Activated naive CD8-positive, alpha-beta T cell treated with anti-CD3 and anti-CD28 coated beads for 36 hours (primary cell): ENCODE data around the gene ALOXE3. TPM values are rescaled to one million over a fixed set of nuclear protein-coding genes. Genes with fewer than 3 reads are reported as not detected.
"Not testable (repeated sequence)": the region's sequence is repeated elsewhere in the genome, so short reads cannot be mapped to it uniquely, and the experiment has no call there.

ENCODE experiments used
- DNase-seq: peaks from one replicate; pipeline ENCODE4 v3.0.0; 2021
- H3K27ac Mint-ChIP-seq: one replicate; pipeline ENCODE4 v1.8.0; 2022; ENCODE audit warnings: mild to moderate bottlenecking, moderate library complexity, mixed read lengths
- H3K27me3 Mint-ChIP-seq: one replicate; pipeline ENCODE4 v1.8.0; 2022; ENCODE audit warnings: mild to moderate bottlenecking, mixed read lengths
- H3K36me3 Mint-ChIP-seq: one replicate; pipeline ENCODE4 v1.8.0; 2021; ENCODE audit warnings: mild to moderate bottlenecking, mixed read lengths
- H3K4me1 Mint-ChIP-seq: one replicate; pipeline ENCODE4 v1.8.0; 2021; ENCODE audit warnings: mixed read lengths
- H3K4me3 Mint-ChIP-seq: one replicate; pipeline ENCODE4 v1.8.0; 2022; ENCODE audit warnings: mild to moderate bottlenecking, moderate library complexity, mixed read lengths
- H3K9me3 Mint-ChIP-seq: one replicate; pipeline ENCODE4 v1.8.0; 2022; ENCODE audit warnings: mixed read lengths
- total RNA-seq, 2 experiments: library from RNA; stranded (reverse); gene quantifications; one replicate each; pipeline ENCODE4 v1.2.3, GENCODE V29; 2021

ALOXE3 gene
- total RNA-seq, 2 experiments from 2014 or later: 0.10 TPM; not detected in 1

DNA sequence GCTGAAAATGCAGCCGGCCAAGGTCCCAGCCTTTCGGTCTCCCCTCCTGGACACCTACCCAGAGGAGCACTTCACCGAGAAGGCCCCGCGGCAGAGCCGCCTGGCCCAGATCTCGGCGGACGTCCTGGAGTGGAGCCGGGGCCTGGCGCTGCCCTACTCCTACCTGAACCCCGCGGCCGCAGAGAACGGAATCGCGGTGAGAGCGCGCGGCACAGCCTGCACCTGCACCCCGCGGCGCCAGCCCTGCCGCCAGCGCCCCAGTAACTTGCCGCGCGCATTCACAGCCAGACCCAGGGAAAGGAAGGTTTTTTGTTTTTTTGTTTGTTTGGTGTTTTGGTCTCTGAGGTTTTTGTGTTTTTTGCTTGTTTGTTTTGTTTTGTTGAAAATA lies 46.0 kb downstream of the ALOXE3 start:
- peaks cover 44% of the 10 kb centered on the region for H3K27me3 Mint-ChIP-seq
- no peaks in the 10 kb centered on the region for H3K9me3 Mint-ChIP-seq
- H3K4me3 Mint-ChIP-seq: peak overlapping the region; percentile 55
- H3K4me1 Mint-ChIP-seq: peaks cover 16% of the 10 kb centered on the region
- no peak overlapping the region for H3K27ac Mint-ChIP-seq
- no peak for DNase-seq
- no peaks in the 10 kb centered on the region for H3K36me3 Mint-ChIP-seq

DNA sequence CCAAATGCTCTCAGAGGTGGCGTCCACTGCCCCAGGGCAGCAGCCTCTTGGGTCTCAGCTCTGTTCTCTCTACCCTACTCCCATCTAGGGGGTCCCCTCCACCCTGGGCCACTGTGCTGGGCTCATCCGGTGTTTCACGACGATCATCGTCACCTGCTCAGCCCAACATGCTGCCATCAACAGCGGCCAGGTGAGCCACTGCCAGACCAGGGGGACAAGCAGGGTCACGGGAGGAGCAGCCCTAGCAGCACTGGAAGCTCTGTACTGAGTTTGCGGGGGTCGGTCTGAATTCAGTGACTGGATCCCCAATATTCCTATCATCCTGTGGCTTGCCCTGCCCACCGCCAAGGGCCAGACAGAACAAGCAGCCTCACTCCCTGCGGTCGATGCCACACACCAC lies 46.8 kb downstream of the ALOXE3 start:
- peaks cover 16% of the 10 kb centered on the region for H3K4me1 Mint-ChIP-seq
- H3K27ac Mint-ChIP-seq: no peak overlapping the region
- no peak overlapping the region for H3K4me3 Mint-ChIP-seq
- no peaks in the 10 kb centered on the region for H3K36me3 Mint-ChIP-seq
- no peaks in the 10 kb centered on the region for H3K9me3 Mint-ChIP-seq
- peaks cover 44% of the 10 kb centered on the region for H3K27me3 Mint-ChIP-seq
- DNase-seq: no peak

DNA sequence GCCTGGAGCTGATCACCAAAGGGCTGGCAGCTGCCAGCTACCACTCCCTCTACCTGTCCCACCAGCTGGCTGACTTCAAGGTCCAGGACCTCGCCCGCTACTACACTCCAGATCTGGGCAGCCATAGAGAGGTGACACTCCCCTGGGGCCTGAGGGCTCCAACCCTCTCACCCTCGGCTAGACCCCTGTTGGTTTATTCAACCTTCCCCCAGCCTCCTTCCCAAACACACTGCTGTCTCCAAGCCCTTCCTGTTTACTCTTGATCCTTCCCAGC lies 48.8 kb downstream of the ALOXE3 start:
- DNase-seq: no peak
- Mint-ChIP-seq H3K9me3 (no peaks in the 10 kb centered on the region), H3K27ac (no peak overlapping the region), H3K36me3 (no peaks in the 10 kb centered on the region), H3K4me1 (peaks cover 16% of the 10 kb centered on the region), H3K4me3 (no peak overlapping the region), H3K27me3 (peaks cover 42% of the 10 kb centered on the region)

DNA sequence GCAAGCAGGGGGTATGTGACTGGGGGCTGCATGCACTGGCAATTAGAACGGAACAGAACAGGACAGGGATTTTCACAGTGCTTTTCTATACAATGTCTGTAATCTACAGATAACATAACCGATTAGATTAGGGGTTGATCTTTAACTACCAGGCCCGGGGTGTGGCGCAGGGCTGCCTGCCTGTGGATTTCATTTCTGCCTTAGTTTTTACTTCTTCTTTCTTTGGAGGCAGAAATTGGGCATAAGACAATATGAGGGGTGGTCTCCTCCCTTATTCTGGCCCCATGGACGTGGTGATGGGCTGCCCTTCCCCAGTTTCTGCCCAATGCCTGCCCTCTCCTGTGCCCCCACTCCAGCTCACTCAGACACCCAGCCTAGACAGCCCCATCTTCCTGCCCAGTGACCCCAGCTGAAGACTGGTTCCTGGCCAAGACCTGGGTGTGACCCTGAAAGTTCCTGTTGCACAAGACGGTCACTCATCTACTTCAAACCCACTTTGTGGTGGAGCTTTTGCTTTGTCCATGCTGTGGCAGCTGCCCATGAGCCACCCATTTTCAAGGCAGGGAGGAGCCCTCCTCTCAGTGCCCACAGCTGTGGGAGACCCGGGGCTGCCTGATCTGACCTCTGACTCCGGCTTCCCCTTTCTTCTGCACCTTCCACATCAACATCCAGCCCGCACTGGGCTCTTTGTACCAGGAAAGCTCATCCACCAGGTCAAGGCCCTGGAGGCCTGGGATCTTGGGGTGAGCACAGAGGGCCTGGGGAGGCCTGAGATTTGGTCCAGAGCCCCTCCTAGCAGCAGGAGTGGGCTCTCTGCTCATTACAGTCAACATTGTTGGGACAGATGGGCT lies 49.4 kb downstream of the ALOXE3 start:
- peaks cover 42% of the 10 kb centered on the region for H3K27me3 Mint-ChIP-seq
- no peaks in the 10 kb centered on the region for H3K9me3 Mint-ChIP-seq
- no peak overlapping the region for H3K4me3 Mint-ChIP-seq
- H3K4me1 Mint-ChIP-seq: peaks cover 14% of the 10 kb centered on the region
- no peak overlapping the region for H3K27ac Mint-ChIP-seq
- H3K36me3 Mint-ChIP-seq: no peaks in the 10 kb centered on the region
- no peak for DNase-seq

DNA sequence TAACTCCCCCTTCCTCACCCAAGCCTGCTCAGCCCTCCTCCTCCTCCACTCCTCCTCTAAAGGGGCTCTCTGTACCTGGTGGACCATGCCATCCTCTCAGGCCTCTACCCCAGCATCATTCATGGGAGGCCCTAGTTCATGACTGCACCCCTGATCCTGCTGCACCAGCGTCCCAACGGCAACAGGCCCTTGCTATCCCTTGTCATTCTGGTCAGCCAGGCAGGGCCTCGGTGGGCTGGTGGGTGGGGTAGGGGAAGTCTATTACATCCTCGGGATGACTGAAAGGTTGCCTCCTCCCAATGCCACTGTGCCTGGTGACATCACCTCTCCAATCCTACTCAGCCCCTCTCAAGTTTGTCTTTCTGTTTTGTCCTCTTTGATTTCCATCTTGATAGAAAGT lies 50.5 kb downstream of the ALOXE3 start:
- Mint-ChIP-seq H3K27me3 (peaks cover 42% of the 10 kb centered on the region), H3K27ac (no peak overlapping the region), H3K36me3 (no peaks in the 10 kb centered on the region), H3K4me3 (no peak overlapping the region), H3K9me3 (no peaks in the 10 kb centered on the region), H3K4me1 (peaks cover 4% of the 10 kb centered on the region)
- no peak for DNase-seq

DNA sequence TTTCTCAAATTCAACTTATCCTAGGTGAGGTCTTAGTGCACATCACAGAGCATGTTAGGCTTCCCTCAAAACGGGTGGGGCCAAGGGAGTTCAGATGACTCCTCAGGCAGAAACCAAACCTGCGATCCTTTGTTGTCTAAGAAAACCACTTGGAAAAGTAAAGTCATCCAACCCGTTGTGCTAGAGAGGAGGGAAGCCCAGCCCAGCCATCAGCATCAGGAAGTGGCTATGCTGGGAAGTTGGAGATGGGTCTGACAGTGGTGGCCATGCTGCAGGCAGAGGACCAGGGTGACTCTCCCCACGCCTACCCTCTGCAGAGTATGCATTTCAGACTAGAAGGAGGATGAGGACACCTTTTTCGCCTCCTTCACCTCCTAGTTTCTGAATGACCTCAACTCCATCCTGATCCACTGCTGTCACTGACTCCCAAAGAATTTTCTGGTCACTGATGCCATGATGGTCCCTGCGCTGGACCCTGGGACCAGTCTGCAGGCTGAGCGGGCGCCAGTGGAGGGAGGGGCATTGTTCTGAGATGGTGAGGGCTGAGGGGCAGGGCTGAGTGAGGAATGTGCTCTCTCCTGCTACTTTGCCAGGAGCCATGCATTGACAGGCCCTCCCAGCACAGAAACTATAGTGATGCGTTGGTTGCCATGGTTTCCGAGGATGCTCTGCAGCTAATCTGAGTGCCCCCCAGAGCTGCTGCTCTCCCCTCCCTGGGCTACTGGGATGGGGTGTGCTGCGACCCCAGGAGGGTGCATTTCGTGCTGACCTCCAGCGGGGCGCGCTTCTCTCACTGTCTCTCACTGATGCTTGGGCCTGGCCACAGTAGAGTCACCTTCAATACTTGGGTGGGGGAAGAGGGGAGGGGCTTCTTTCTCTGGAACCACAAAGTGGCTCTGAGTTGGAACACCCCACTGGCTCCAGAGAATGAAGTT lies 51.2 kb downstream of the ALOXE3 start:
- DNase-seq: no peak
- no peaks in the 10 kb centered on the region for H3K36me3 Mint-ChIP-seq
- no peak overlapping the region for H3K4me3 Mint-ChIP-seq
- peaks cover 42% of the 10 kb centered on the region for H3K27me3 Mint-ChIP-seq
- H3K27ac Mint-ChIP-seq: no peak overlapping the region
- no peaks in the 10 kb centered on the region for H3K9me3 Mint-ChIP-seq
- H3K4me1 Mint-ChIP-seq: no peaks in the 10 kb centered on the region

DNA sequence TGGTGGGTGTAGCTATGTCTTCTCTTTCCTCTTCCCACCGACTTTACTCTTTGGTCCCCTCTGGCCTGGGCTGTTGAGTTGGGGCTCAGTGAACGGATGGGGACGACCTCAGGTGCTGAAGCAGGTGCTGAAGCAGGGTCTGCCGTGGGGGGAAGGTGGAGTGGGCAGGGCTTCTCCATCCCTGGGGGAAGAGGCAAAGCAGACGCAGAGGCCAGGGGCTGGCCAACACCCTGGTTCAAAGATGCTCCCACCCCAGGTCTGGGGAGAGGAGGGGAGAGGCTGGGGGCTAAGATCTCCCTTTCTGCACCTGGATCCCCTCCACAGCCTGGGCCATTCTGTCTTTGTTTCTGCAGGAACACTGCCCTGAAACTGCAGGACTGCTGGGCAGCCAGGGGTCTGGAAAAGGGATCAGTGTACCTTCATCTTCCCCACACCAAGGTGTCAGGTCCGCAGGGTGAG lies 53.7 kb downstream of the ALOXE3 start:
- Mint-ChIP-seq H3K36me3 (no peaks in the 10 kb centered on the region), H3K27me3 (peaks cover 54% of the 10 kb centered on the region), H3K27ac (no peak overlapping the region), H3K9me3 (no peaks in the 10 kb centered on the region), H3K4me3 (no peak overlapping the region), H3K4me1 (peaks cover 2% of the 10 kb centered on the region)
- DNase-seq: no peak

DNA sequence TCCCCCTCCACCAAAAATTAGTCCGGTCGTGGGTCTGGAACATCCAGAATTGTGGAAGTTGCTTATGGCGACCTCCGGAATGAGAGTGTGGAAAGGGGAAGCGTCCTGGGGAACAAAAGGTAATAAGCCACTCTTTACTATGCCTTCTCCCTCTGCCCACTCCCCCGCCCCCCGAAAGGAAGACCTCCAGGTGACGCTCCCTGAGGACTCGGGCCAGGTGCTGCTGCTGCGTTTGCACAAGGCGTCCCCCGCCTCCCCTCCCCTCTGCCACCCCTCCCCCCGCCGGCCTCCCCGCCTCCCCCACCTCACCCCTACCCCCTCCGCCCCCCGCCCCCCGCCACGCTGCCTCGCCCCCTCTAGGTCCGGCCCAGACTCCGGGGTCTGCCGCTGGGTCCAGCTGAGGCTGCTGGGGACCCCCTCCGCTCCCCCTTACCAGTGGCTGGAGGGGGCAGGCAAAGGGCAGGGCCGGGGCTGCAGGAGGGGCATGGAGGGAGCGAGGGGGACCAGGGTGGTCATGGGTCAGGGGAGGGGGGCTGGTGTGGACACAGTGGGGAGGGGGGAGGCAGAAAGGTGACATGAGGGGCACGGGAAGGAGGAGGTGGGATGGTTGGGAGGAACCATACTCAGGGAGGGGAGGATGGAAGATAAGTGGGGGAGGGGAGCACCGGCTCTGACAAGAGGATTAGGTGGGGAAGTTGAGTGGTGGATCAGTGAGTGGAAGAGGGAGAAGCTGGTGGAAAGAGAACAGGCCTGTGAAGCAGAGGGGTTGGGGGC lies 54.4 kb downstream of the ALOXE3 start:
- Mint-ChIP-seq H3K36me3 (no peaks in the 10 kb centered on the region), H3K9me3 (no peaks in the 10 kb centered on the region), H3K4me1 (peaks cover 4% of the 10 kb centered on the region), H3K4me3 (no peak overlapping the region), H3K27ac (no peak overlapping the region), H3K27me3 (peaks cover 60% of the 10 kb centered on the region)
- DNase-seq: no peak

DNA sequence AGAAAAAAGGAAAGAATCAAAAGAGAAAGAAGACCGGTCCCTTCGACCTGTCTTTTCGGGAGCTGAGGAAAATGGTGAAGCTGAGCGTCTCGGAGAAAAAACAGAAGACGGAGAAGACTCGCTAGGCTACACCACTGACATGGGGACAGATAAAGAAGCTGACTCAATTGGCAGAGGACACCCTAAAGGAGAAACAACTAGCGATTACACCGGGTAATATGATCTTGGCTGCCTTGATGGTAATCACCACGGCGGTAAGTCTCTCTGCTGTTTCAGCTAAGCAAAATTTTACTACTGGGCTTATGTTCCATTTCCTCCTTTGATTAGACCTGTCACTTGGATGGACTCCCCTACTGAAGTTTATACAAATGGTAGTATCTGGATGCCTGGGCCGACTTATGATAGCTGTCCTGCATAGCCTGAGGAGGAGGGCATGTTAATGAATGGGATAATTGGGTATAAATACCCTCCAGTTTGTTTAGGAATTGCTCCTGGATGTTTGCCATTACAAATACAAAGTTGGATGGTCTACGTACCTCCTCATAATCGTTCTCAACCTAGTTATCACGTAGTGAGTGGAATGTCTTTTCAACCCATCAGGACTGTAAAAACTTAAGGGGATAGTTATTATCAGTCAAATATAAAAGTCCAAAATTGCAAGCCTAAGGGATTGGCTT lies 55.4 kb downstream of the ALOXE3 start:
- Mint-ChIP-seq H3K36me3 (no peaks in the 10 kb centered on the region), H3K9me3 (no peaks in the 10 kb centered on the region), H3K4me1 (peaks cover 5% of the 10 kb centered on the region), H3K27ac (no peak overlapping the region), H3K27me3 (peaks cover 70% of the 10 kb centered on the region), H3K4me3 (no peak overlapping the region)
- no peak for DNase-seq

DNA sequence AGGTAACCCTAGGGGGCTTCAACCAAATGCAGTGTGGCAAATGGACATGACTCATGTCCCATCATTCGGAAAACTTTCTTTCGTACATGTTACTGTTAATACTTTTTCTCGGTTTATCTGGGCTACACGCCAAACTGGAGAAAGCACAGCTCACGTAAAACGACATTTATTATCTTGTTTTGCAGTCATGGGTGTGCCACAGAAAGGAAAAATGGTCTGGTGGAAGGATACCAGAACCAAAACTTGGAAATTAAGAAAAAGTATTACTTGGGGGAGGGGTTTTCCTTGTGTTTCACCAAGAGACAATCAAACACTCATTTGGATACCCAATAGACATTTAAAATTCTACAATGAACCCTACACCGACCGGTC lies 55.9 kb downstream of the ALOXE3 start:
- Mint-ChIP-seq H3K27ac (no peak overlapping the region), H3K9me3 (no peaks in the 10 kb centered on the region), H3K4me3 (no peak overlapping the region), H3K27me3 (peaks cover 74% of the 10 kb centered on the region), H3K4me1 (peaks cover 6% of the 10 kb centered on the region), H3K36me3 (no peaks in the 10 kb centered on the region)
- no peak for DNase-seq

DNA sequence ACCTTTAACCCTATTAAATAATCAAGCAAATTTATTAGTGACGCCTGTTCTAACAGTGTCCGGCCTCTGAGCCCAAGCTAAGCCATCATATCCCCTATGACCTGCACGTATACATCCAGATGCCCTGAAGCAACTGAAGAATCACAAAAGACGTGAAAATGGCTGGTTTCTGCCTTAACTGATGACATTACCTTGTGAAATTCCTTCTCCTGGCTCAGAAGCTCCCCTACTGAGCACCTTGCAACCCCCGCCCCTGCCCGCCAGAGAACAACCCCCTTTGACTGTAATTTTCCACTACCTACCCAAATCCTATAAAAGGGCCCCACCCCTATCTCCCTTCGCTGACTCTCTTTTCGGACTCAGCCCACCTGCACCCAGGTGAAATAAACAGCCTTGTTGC lies 56.5 kb downstream of the ALOXE3 start:
- not testable (repeated sequence) for H3K4me1 Mint-ChIP-seq, H3K9me3 Mint-ChIP-seq, DNase-seq, H3K27ac Mint-ChIP-seq, H3K36me3 Mint-ChIP-seq, H3K4me3 Mint-ChIP-seq
- peaks cover 80% of the 10 kb centered on the region for H3K27me3 Mint-ChIP-seq

DNA sequence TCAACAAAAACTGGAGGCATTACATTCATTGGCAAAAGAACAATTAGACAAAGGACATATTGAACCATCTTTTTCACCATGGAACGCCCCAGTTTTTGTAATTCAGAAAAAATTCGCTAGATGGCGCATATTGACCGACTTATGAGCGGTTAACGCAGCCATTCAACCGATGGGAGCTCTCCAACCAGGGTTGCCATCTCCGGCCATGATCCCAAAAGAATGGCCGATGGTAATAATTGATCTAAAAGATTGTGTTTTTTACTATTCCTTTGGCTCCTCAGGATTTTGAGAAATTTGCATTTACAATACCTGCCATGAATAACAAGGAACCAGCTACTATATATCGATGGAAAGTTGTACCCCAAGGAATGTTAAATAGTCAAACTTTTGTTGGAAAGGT lies 58.0 kb downstream of the ALOXE3 start:
- no peak overlapping the region for H3K4me3 Mint-ChIP-seq
- H3K27ac Mint-ChIP-seq: no peak overlapping the region
- H3K36me3 Mint-ChIP-seq: no peaks in the 10 kb centered on the region
- no peaks in the 10 kb centered on the region for H3K9me3 Mint-ChIP-seq
- H3K4me1 Mint-ChIP-seq: peaks cover 21% of the 10 kb centered on the region
- DNase-seq: peak; percentile 47
- H3K27me3 Mint-ChIP-seq: peaks cover 87% of the 10 kb centered on the region

DNA sequence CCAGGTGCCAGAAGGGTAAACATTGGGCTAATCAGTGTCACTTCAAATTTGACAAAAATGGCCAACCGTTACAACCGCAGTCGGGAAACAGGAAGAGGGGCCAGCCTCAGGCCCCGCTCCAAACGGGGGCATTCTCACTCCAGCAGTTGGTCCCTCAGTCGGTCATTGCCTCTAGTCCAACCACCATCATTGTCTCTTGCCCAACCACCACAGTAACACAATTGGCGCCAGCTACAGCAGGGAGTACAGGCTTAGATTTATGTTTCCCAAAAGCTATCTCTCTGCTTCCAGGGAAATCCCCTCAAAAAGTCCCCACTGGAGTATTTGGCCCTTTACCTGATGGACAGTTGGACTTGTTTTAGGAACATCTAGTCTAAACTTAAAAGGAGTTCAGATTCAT lies 59.2 kb downstream of the ALOXE3 start:
- Mint-ChIP-seq H3K27me3 (peaks cover 77% of the 10 kb centered on the region), H3K36me3 (no peaks in the 10 kb centered on the region), H3K9me3 (no peaks in the 10 kb centered on the region), H3K27ac (no peak overlapping the region), H3K4me3 (no peak overlapping the region), H3K4me1 (peaks cover 21% of the 10 kb centered on the region)
- no peak for DNase-seq

DNA sequence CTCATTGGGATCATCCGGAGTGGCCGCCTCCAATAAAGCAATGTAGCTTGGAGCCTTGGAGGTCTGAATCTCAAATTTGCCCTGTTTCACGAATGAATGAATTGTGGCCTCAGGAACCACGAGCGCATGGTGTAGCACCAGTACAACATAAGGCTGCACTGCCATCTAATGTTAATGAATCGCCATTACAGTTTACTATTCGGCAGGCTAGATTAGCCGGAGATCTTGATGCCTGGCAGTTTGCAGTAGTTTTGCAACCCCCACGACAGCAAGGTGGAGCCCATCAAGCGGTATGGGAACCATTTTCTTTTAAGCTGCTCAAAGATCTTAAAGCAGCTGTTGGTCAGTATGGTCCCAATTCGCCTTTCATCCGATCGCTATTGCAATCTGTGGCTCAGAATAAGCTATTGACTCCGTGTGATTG lies 60.6 kb downstream of the ALOXE3 start:
- Mint-ChIP-seq H3K27me3 (peaks cover 65% of the 10 kb centered on the region), H3K36me3 (no peaks in the 10 kb centered on the region), H3K27ac (no peak overlapping the region), H3K9me3 (no peaks in the 10 kb centered on the region), H3K4me3 (no peak overlapping the region), H3K4me1 (peaks cover 21% of the 10 kb centered on the region)
- DNase-seq: peak; percentile 49
